Stimulated activated CD4-positive, alpha-beta T cell treated with anti-CD3 and anti-CD28 coated beads, TNF-alpha, amount 100 ng/mL, for 4 hours (primary cell): ENCODE results near the gene CER1.

Source experiments
- DNase-seq, 3 experiments: peaks; one replicate each; pipeline ENCODE4 v3.0.0-alpha.2; 2020; ENCODE audit warnings: low read depth in 3 of 3

Gene CER1, protein sequence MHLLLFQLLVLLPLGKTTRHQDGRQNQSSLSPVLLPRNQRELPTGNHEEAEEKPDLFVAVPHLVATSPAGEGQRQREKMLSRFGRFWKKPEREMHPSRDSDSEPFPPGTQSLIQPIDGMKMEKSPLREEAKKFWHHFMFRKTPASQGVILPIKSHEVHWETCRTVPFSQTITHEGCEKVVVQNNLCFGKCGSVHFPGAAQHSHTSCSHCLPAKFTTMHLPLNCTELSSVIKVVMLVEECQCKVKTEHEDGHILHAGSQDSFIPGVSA

DNA sequence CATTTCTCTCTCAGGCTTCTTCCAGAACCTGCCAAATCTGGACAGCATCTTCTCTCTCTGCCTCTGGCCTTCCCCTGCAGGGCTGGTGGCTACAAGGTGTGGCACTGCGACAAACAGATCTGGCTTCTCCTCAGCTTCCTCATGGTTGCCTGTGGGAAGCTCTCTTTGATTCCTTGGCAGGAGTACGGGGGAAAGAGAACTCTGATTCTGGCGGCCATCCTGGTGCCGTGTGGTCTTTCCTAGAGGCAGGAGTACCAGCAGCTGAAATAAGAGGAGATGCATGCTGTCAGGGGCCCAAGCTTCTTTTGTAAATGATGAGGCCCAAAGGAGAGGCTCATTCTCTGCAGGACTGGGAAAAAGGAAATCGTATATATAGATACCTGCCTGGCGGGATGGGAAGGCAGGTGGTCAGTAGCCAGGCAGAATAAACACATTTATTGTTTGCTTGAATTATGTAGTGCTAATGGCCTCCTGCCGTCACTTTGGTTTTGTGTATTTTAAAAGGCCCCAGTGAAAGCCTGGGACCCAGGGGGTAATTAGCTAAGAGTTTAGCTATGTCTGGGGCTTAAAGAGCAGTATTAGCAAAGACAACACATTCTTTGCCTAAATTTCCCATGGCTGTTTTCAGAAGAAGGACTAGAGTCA, at the start of gene CER1:
Gene CER1, minus strand, starts transcription at position 343 of the 645 bp plus-strand sequence. Its CDS starts 61 bp downstream, at position 282.
- DNase-seq, result no peak

- no peak for DNase-seq
These were observed 48.1 kb upstream of the CER1 start for GRCh38 chr9:14770592-14770991.

DNA sequence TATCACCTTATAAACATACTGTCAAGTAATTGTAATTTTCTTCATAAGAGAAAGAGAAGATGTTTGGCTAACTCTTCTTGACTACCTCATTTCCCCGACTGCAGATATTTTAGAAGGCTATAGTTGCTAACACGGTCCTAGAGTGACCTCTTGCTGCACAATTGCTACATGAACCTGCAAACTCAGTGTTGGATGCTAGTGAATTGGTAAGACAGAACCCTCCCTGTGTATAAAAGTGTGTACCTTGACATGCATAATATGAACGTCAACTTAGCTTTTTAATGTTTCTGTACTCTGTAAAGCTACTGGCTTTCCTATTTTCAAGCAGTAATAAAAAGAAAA, 46.7 kb upstream of the CER1 start:
- no peak for DNase-seq

DNA sequence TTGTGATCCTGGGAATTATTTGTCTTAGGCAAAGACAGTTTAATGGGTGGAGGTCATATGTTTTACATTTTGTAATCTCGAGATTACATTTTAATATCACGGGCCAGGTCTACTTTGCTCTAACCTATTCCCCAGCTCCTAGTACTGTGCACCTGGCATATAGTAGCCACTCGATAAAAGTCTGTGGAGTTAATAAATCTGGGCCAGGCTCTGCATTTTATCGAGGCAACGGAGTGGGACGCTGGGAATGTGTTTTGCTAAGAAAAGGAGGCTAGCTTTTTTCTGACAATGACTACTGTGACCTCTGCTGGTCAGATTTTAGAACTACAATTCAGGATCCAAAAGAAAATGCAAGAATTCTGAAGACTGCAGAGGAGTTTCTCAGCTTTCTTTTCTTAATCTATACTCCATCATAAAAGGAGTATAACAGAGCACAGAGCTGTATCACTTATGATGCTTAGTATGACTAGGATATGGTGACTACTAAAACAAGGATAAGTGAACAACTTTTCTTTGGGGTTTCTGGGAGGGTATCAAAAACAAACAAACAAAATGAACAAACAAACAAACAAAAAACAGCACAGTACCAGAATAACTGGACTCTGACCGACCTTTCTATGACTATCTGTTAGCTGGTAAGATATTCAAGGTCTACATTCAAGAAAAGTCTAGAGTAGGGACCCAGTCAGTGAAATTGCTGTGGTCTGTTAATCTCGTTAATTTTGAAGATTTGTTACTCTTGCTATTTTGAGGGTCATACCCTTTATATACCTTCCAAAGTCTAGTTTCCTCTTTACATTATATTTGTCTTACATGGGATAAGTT, 46.1 kb upstream of the CER1 start:
- no peak for DNase-seq

- DNase-seq, result no peak
These were observed 43.8 kb upstream of the CER1 start for GRCh38 chr9:14766299-14766698.

DNA sequence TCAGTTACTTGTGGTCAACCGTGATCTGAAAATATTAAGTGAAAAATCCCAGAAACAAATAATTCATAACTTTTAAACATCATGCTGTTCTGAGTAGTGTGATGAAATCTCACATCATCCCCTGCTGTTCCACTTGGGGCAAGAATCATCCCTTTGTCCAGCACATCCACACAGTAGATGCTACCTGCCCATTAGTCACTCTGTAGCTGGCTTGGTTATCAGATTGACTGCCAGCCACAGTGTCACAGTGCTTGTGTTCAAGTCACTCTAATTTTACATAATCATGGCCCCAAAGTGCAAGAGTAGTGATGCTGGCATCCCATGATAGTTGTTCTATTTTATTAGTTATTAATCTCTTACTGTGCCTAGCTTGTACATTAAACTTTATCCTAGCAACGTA, 39.1 kb upstream of the CER1 start:
- no peak for DNase-seq

GRCh38 chr9:14760060-14760459, 37.5 kb upstream of the CER1 start:
- no peak for DNase-seq

- no peak for DNase-seq
These were observed 33.8 kb upstream of the CER1 start for GRCh38 chr9:14756291-14756690.

DNA sequence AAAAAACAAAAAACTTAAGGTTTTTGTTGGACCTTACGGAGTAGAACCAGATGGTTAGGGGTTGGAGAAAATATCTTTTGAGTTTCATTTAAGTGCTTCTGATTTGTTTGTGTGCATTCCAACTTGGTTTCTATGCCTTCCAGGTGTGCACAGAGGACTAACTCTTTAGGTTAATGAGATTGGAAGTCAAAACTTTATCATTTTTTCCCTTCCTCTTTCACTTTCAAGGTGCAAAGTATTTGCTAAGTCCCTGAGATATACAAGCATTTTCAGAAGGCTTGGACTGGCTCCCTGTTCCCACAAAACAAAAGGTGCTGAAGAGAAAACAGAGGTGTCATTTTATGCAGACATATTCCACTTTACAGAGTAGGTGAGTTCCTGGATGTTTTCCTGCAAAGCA, 30.3 kb upstream of the CER1 start:
- DNase-seq, result no peak

GRCh38 chr9:14752271-14752670, 29.7 kb upstream of the CER1 start:
- no peak for DNase-seq

GRCh38 chr9:14750821-14751220, 28.3 kb upstream of the CER1 start:
- no peak for DNase-seq

- DNase-seq, result no peak
These were observed 27.2 kb upstream of the CER1 start for GRCh38 chr9:14749741-14750211.

DNA sequence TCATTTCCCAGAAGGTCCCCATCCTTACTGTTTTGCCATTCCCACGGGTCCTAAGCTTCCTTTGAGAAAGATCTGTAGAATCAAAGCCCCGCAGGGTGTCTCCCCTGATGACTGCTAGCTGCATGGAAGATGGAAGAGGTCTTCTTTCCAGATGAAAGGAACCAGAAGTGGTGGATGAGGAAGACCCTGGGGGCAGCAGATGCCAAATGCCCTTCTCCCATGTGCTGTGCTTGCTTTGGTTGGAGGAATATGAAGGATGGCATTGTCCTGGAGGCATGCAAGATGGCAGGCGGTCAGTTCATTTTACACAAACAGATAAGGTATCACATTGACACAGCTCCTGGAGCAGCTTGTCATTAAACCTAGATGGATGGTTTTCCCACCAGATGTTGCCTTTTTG, 25.8 kb upstream of the CER1 start:
- DNase-seq, result no peak

GRCh38 chr9:14747111-14747510, 24.6 kb upstream of the CER1 start:
- DNase-seq, result no peak

DNA sequence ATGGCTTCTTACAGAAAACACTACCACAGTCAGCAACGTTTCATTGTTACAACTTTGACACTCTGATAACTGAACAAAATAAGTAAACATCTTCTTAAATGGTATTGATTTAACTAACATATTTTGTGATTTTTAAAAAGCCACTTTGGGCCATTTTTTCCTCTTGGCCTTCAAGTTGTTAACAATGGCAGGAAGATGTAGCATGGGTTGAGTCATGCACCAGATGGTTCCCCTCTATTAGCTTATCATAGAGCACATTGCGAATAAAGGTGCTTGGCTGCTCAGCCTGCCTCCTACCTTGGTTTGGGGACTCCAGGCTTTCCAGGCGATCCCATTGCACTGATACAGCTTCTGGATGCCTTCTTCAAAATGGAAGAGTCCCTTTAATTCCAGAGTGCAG, 24.1 kb upstream of the CER1 start:
- no peak for DNase-seq

- DNase-seq, result no peak
These were observed 22.2 kb upstream of the CER1 start for GRCh38 chr9:14744768-14745167.

DNA sequence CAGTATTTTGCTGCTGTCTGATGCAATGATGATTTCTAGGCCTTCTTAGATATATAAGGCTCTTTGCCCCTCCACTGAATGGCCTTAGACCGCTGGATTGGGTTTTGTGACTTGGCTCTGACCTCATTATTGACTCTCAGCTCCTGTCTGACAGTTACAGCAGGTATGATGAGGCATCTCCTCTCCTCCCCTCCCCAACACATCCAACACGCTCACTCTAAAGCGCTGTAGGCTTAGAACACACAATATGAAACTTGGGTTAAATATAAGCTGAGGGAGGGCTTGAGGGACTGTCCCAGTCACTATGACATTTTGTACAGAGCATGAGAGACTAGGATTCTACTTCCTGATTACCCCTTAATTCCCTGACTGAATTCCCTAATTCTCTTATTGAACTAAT, 18.8 kb upstream of the CER1 start:
- DNase-seq, result no peak

GRCh38 chr9:14733133-14733532, 10.6 kb upstream of the CER1 start:
- DNase-seq, result no peak

GRCh38 chr9:14731294-14731981, 8.9 kb upstream of the CER1 start:
- no peak for DNase-seq

GRCh38 chr9:14730461-14730898, 7.9 kb upstream of the CER1 start:
- DNase-seq, result no peak

- no peak for DNase-seq
These were observed 768 bp upstream of the CER1 start for GRCh38 chr9:14723301-14723700.

DNA sequence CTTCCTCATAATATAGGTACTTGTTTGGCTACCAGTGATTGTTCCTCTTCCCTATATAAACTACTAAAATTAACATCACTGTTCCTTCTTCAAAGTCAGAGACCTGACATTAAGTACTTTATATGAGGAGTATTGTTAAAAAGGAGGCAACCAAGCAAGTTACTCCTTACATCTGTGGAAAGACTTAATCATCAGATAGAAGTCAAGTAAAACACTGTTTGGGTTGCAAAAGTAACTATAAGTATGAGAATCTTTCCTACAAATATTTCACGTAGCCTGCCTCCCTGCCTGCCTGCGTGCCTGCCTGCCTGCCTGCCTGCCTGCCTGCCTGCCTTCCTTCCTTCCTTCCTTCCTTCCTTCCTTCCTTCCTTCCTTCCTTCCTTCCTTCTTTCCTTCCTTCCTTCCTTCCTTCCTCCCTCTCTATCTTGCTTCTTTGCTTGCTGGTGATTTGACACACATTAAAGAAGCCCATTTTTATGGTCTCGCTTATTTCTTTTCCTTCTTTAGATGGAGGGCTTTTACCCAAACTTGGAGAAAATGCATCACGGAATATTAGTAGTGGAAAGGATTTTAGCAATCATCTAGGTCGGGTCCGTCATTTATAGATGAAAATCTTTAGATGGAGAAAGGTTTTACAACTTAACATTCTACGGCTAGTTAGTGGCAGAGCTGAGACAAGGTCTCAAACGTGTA, 3.2 kb downstream of the CER1 start:
- DNase-seq, result no peak
